Trophoblast cell (in vitro differentiated cells and primary cell): ENCODE results near the gene DNM1.

Experiments
- DNase-seq, 2 donors: peaks; one replicate each; pipeline ENCODE4 v3.0.0-alpha.2; 2016
- H2AFZ ChIP-seq: 2 replicates; pipeline ENCODE4 v1.6.1; 2013; ENCODE audit warnings: low read length, moderate library complexity, mild to moderate bottlenecking; ENCODE audit not compliant: insufficient read depth, poor library complexity
- H2AK5ac ChIP-seq: 2 replicates; pipeline ENCODE4 v1.6.1; 2013; ENCODE audit warnings: mild to moderate bottlenecking, low read length
- H2BK120ac ChIP-seq: 2 replicates; pipeline ENCODE4 v1.6.1; 2013; ENCODE audit warnings: low read length, mild to moderate bottlenecking, moderate library complexity; ENCODE audit not compliant: insufficient read depth, poor library complexity
- H2BK12ac ChIP-seq: 2 replicates; pipeline ENCODE4 v1.6.1; 2013; ENCODE audit warnings: mild to moderate bottlenecking, low read length, moderate library complexity
- H2BK5ac ChIP-seq: 2 replicates; pipeline ENCODE4 v1.6.1; 2013; ENCODE audit warnings: low read length, low read depth, moderate library complexity, mild to moderate bottlenecking; ENCODE audit not compliant: poor library complexity
- H3K14ac ChIP-seq: 2 replicates; pipeline ENCODE4 v1.6.1; 2013; ENCODE audit warnings: mild to moderate bottlenecking, low read length
- H3K18ac ChIP-seq: 2 replicates; pipeline ENCODE4 v1.6.1; 2013; ENCODE audit warnings: mild to moderate bottlenecking, low read length
- H3K23ac ChIP-seq: 2 replicates; pipeline ENCODE4 v1.6.1; 2013; ENCODE audit warnings: low read length
- H3K27ac ChIP-seq: 2 replicates; pipeline ENCODE4 v1.5.1; 2013; ENCODE audit warnings: low read depth, mild to moderate bottlenecking, inconsistent platforms, low read length, moderate library complexity
- H3K27me3 ChIP-seq: 2 replicates; pipeline ENCODE4 v1.6.1; 2013; ENCODE audit warnings: inconsistent platforms, mild to moderate bottlenecking, low read length, moderate library complexity; ENCODE audit not compliant: insufficient read depth
- H3K36me3 ChIP-seq, 2 experiments: 1 replicate in 1 of 2; 2 replicates in 1 of 2; pipeline ENCODE4 v1.6.1; 2013; ENCODE audit warnings: low read length in 2 of 2, mild to moderate bottlenecking in 2 of 2, moderate library complexity in 1 of 2; ENCODE audit not compliant: insufficient read depth in 2 of 2, control insufficient read depth in 1 of 2
- H3K4ac ChIP-seq: 2 replicates; pipeline ENCODE4 v1.6.1; 2013; ENCODE audit warnings: low read depth, mild to moderate bottlenecking, low read length, moderate library complexity
- H3K4me1 ChIP-seq, 2 experiments: 1 replicate in 1 of 2; 2 replicates in 1 of 2; pipeline ENCODE4 v1.6.1; 2013; ENCODE audit warnings: low read length in 2 of 2, mild to moderate bottlenecking in 2 of 2, moderate library complexity in 1 of 2; ENCODE audit not compliant: insufficient read depth in 2 of 2, control insufficient read depth in 1 of 2
- H3K4me2 ChIP-seq: 2 replicates; pipeline ENCODE4 v1.6.1; 2013; ENCODE audit warnings: inconsistent platforms, mild to moderate bottlenecking, low read length, moderate library complexity
- H3K4me3 ChIP-seq: 2 replicates; pipeline ENCODE4 v1.5.1; 2013; ENCODE audit warnings: mild to moderate bottlenecking, low read depth, low read length, inconsistent platforms
- H3K79me1 ChIP-seq: one replicate; pipeline ENCODE4 v1.6.1; 2013; ENCODE audit warnings: low read length
- H3K79me2 ChIP-seq: 2 replicates; pipeline ENCODE4 v1.6.1; 2013; ENCODE audit warnings: low read length, mild to moderate bottlenecking; ENCODE audit not compliant: control insufficient read depth, insufficient read depth, poor library complexity
- H3K9ac ChIP-seq: 2 replicates; pipeline ENCODE4 v1.6.1; 2013; ENCODE audit warnings: mild to moderate bottlenecking, low read length
- H3K9me3 ChIP-seq: 2 replicates; pipeline ENCODE4 v1.6.1; 2013; ENCODE audit warnings: low read depth, mild to moderate bottlenecking, control low read depth, inconsistent platforms, low read length; ENCODE audit not compliant: insufficient read depth
- H4K12ac ChIP-seq: 2 replicates; pipeline ENCODE4 v1.6.1; 2013; ENCODE audit warnings: low read depth, mild to moderate bottlenecking, low read length, moderate library complexity
- H4K8ac ChIP-seq: 2 replicates; pipeline ENCODE4 v1.6.1; 2013; ENCODE audit warnings: low read depth, mild to moderate bottlenecking, low read length, moderate library complexity
- H4K91ac ChIP-seq: one replicate; pipeline ENCODE4 v1.6.1; 2013; ENCODE audit warnings: low read depth, mild to moderate bottlenecking, low read length, moderate library complexity
- WGBS: extraction: QIAGEN DNeasy Blood & Tissue Kit; methylation state at CpG from one replicate; pipeline ENCODE4 v1.1.7; 2013; ENCODE audit warnings: missing lambda C conversion rate; ENCODE audit not compliant: insufficient read length, insufficient coverage; ENCODE audit errors: extremely low coverage; 5-methylcytosine and 5-hydroxymethylcytosine counted together

Gene DNM1

GRCh38 chr9:128247226-128247803 is 44.1 kb downstream of the DNM1 start:
- Histone ChIP-seq H3K27me3 (no peaks in the 10 kb centered on the region), H3K4ac (no peak overlapping the region), H2BK5ac (no peak overlapping the region), H3K4me2 (no peak overlapping the region), H4K12ac (no peak overlapping the region), H3K36me3 (no peaks in the 10 kb centered on the region), H3K27ac (no peak overlapping the region), H3K4me3 (no peak overlapping the region), H3K14ac (no peak overlapping the region), H4K91ac (no peak overlapping the region), H3K9ac (no peak overlapping the region), H3K9me3 (peaks cover 4% of the 10 kb centered on the region), H3K79me1 (peaks cover 6% of the 10 kb centered on the region), H3K79me2 (peaks cover 3% of the 10 kb centered on the region), H4K8ac (no peak overlapping the region), H3K4me1 (peaks cover 16 to 40% of the 10 kb centered on the region in 2 experiments), H2AK5ac (peak overlapping the region; percentile 45), H2AFZ (no peak overlapping the region), H2BK120ac (no peak overlapping the region), H3K18ac (no peak overlapping the region), H3K23ac (no peak overlapping the region), H2BK12ac (no peak overlapping the region)
- no peak for DNase-seq
- WGBS, result no CpG with 5 or more reads among the region's 5 CpGs

GRCh38 chr9:128249558-128249907 is 46.4 kb downstream of the DNM1 start:
- H4K91ac ChIP-seq, result no peak overlapping the region
- no peak overlapping the region for H2AK5ac ChIP-seq
- H4K8ac ChIP-seq, result no peak overlapping the region
- no peak overlapping the region for H4K12ac ChIP-seq
- H3K4me3 ChIP-seq, result no peak overlapping the region
- no peaks in the 10 kb centered on the region for H3K27me3 ChIP-seq
- no peak overlapping the region for H2AFZ ChIP-seq
- H3K4me1 ChIP-seq, result peaks cover 18 to 38% of the 10 kb centered on the region in 2 experiments
- peaks cover 4% of the 10 kb centered on the region for H3K9me3 ChIP-seq
- no peak overlapping the region for H3K14ac ChIP-seq
- no peak overlapping the region for H3K4me2 ChIP-seq
- no peak overlapping the region for H3K9ac ChIP-seq
- peaks cover 6% of the 10 kb centered on the region for H3K79me1 ChIP-seq
- WGBS, result no CpG with 5 or more reads among the region's 8 CpGs
- H3K79me2 ChIP-seq, result peaks cover 3% of the 10 kb centered on the region
- no peak overlapping the region for H3K23ac ChIP-seq
- no peak overlapping the region for H2BK120ac ChIP-seq
- H3K18ac ChIP-seq, result no peak overlapping the region
- no peak for DNase-seq
- no peak overlapping the region for H3K4ac ChIP-seq
- no peak overlapping the region for H2BK12ac ChIP-seq
- H3K27ac ChIP-seq, result no peak overlapping the region
- H2BK5ac ChIP-seq, result no peak overlapping the region
- H3K36me3 ChIP-seq, result peaks cover 3 to 4% of the 10 kb centered on the region in 2 experiments

DNA sequence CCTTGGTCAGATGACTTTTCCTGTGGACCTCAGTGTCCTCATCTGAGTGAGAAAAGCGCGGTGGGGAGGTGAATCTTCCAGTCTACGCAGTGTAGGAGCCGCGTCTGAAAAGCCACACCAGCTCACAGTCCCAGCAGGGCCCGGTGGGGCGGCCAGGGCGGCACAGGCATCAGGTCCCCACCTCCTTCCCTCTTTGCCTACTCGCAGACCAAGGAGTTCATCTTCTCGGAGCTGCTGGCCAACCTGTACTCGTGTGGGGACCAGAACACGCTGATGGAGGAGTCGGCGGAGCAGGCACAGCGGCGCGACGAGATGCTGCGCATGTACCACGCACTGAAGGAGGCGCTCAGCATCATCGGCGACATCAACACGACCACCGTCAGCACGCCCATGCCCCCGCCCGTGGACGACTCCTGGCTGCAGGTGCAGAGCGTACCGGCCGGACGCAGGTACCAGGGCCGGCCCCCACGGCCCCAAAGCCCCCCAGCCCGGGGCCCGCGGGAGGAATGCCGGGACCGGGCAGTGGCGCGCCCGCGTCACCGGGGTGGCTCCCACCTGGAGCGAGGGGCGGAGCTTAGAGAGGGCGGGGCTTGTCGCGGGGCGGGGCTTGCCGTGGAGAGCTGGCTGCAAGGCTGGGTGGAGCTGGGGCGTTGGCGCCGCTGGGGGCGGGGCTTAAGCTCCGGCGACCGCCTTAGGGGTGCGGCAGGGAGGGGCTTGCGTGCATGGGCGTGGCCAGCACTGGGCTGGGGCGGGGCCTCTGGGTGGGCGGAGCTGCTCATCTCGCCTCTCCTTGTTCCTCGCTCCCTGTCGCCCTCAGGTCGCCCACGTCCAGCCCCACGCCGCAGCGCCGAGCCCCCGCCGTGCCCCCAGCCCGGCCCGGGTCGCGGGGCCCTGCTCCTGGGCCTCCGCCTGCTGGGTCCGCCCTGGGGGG is 47.0 kb downstream of the DNM1 start:
- peak overlapping the region; percentile 58 for H2AFZ ChIP-seq
- H3K27ac ChIP-seq, result no peak overlapping the region
- peaks cover 17 to 38% of the 10 kb centered on the region in 2 experiments for H3K4me1 ChIP-seq
- H2BK120ac ChIP-seq, result peak overlapping the region; percentile 12
- no peak overlapping the region for H2BK5ac ChIP-seq
- peaks cover 3% of the 10 kb centered on the region for H3K79me2 ChIP-seq
- H3K79me1 ChIP-seq, result peaks cover 6% of the 10 kb centered on the region
- peaks cover 4% of the 10 kb centered on the region for H3K9me3 ChIP-seq
- no peaks in the 10 kb centered on the region for H3K27me3 ChIP-seq
- H3K18ac ChIP-seq, result no peak overlapping the region
- WGBS, result no CpG with 5 or more reads among the region's 81 CpGs
- H4K8ac ChIP-seq, result peak overlapping the region; percentile 20
- H3K23ac ChIP-seq, result no peak overlapping the region
- H2BK12ac ChIP-seq, result no peak overlapping the region
- no peak overlapping the region for H3K9ac ChIP-seq
- H3K14ac ChIP-seq, result no peak overlapping the region
- H4K12ac ChIP-seq, result no peak overlapping the region
- peaks cover 3 to 4% of the 10 kb centered on the region in 2 experiments for H3K36me3 ChIP-seq
- H2AK5ac ChIP-seq, result no peak overlapping the region
- H4K91ac ChIP-seq, result peak overlapping the region; percentile 48
- peak overlapping the region; percentile 56 for H3K4me3 ChIP-seq
- H3K4me2 ChIP-seq, result peak overlapping the region; percentile 64
- no peak overlapping the region for H3K4ac ChIP-seq
- peak; percentile 72 to 82 for DNase-seq

- Histone ChIP-seq H3K4me1 (peaks cover 11 to 31% of the 10 kb centered on the region in 2 experiments), H2BK12ac (no peak overlapping the region), H2BK5ac (no peak overlapping the region), H2AK5ac (no peak overlapping the region), H3K79me2 (peaks cover 2% of the 10 kb centered on the region), H4K91ac (peak overlapping the region; percentile 48), H3K4ac (no peak overlapping the region), H3K23ac (no peak overlapping the region), H3K14ac (peak overlapping the region; percentile 5), H2BK120ac (peak overlapping the region; percentile 12), H3K9ac (no peak overlapping the region), H4K12ac (no peak overlapping the region), H3K27ac (peak overlapping the region; percentile 7), H3K4me2 (peak overlapping the region; percentile 64), H3K79me1 (peaks cover 4% of the 10 kb centered on the region), H3K18ac (no peak overlapping the region), H2AFZ (peak overlapping the region; percentile 37), H3K4me3 (peak overlapping the region; percentile 37), H3K36me3 (peaks cover 6 to 8% of the 10 kb centered on the region in 2 experiments), H4K8ac (peak overlapping the region; percentile 2), H3K9me3 (peaks cover 4% of the 10 kb centered on the region), H3K27me3 (no peaks in the 10 kb centered on the region)
- no CpG with 5 or more reads among the region's 43 CpGs for WGBS
- DNase-seq, result no peak
Measured at GRCh38 chr9:128250839-128251731, 47.9 kb downstream of the DNM1 start.
